ENCODE data around the gene SEC14L2. TPM values are rescaled to one million over a fixed set of nuclear protein-coding genes. Genes with fewer than 3 reads are reported as not detected.
"Not testable (repeated sequence)": the region's sequence is repeated elsewhere in the genome, so short reads cannot be mapped to it uniquely, and the experiment has no call there.

The SEC14L2 gene
- total RNA-seq, 1 donor: 15.5 TPM

- Histone ChIP-seq H3K27me3 (ENCODE audit: insufficient read depth, low read length) (peaks cover 22% of the 10 kb centered on the region), H3K4me3 (ENCODE audit: low read length) (no peak overlapping the region), H3K9me3 (ENCODE audit: low read depth, low read length) (no peaks in the 10 kb centered on the region), H3K4me1 (ENCODE audit: insufficient read depth, low read length) (peaks cover 27% of the 10 kb centered on the region)
These were observed 4.0 kb upstream of the SEC14L2 start for GRCh38 chr22:30392661-30393321.

- no peak overlapping the region for H3K4me3 ChIP-seq (ENCODE audit: low read length)
- peaks cover 32% of the 10 kb centered on the region for H3K4me1 ChIP-seq (ENCODE audit: insufficient read depth, low read length)
- peaks cover 27% of the 10 kb centered on the region for H3K27me3 ChIP-seq (ENCODE audit: insufficient read depth, low read length)
- no peaks in the 10 kb centered on the region for H3K9me3 ChIP-seq (ENCODE audit: low read depth, low read length)
These were observed 3.5 kb upstream of the SEC14L2 start for GRCh38 chr22:30393322-30393680.

- H3K4me1 ChIP-seq (ENCODE audit: insufficient read depth, low read length): peaks cover 37% of the 10 kb centered on the region
- no peak overlapping the region for H3K4me3 ChIP-seq (ENCODE audit: low read length)
- H3K27me3 ChIP-seq (ENCODE audit: insufficient read depth, low read length): peaks cover 33% of the 10 kb centered on the region
- no peaks in the 10 kb centered on the region for H3K9me3 ChIP-seq (ENCODE audit: low read depth, low read length)
These were observed 2.9 kb upstream of the SEC14L2 start for GRCh38 chr22:30393885-30394284.

- no peaks in the 10 kb centered on the region for H3K9me3 ChIP-seq (ENCODE audit: low read depth, low read length)
- H3K4me1 ChIP-seq (ENCODE audit: insufficient read depth, low read length): peaks cover 28% of the 10 kb centered on the region
- peak overlapping the region; percentile 30 for H3K4me3 ChIP-seq (ENCODE audit: low read length)
These were observed 1.1 kb downstream of the SEC14L2 start for GRCh38 chr22:30397656-30398635.

GRCh38 chr22:30398685-30399680 lies 2.2 kb downstream of the SEC14L2 start:
- peaks cover 26% of the 10 kb centered on the region for H3K4me1 ChIP-seq (ENCODE audit: insufficient read depth, low read length)
- peaks cover 34% of the 10 kb centered on the region for H3K27me3 ChIP-seq (ENCODE audit: insufficient read depth, low read length)
- H3K4me3 ChIP-seq (ENCODE audit: low read length): no peak overlapping the region
- H3K9me3 ChIP-seq (ENCODE audit: low read depth, low read length): no peaks in the 10 kb centered on the region

More at GRCh38 chr22:30397656-30398635, 1.1 kb downstream of the SEC14L2 start:
- peaks cover 34% of the 10 kb centered on the region for H3K27me3 ChIP-seq (ENCODE audit: insufficient read depth, low read length)

- Histone ChIP-seq H3K27me3 (ENCODE audit: insufficient read depth, low read length) (peaks cover 34% of the 10 kb centered on the region), H3K9me3 (ENCODE audit: low read depth, low read length) (no peaks in the 10 kb centered on the region), H3K4me3 (ENCODE audit: low read length) (no peak overlapping the region), H3K4me1 (ENCODE audit: insufficient read depth, low read length) (peaks cover 26% of the 10 kb centered on the region)
These were observed 2.9 kb downstream of the SEC14L2 start for GRCh38 chr22:30399718-30400117.

- H3K9me3 ChIP-seq (ENCODE audit: low read depth, low read length): no peaks in the 10 kb centered on the region
- peaks cover 26% of the 10 kb centered on the region for H3K4me1 ChIP-seq (ENCODE audit: insufficient read depth, low read length)
- peaks cover 34% of the 10 kb centered on the region for H3K27me3 ChIP-seq (ENCODE audit: insufficient read depth, low read length)
- no peak overlapping the region for H3K4me3 ChIP-seq (ENCODE audit: low read length)
These were observed 3.3 kb downstream of the SEC14L2 start for GRCh38 chr22:30400159-30400558.

- H3K4me1 ChIP-seq (ENCODE audit: insufficient read depth, low read length): peaks cover 26% of the 10 kb centered on the region
- H3K27me3 ChIP-seq (ENCODE audit: insufficient read depth, low read length): peaks cover 28% of the 10 kb centered on the region
- not testable (repeated sequence) for H3K9me3 ChIP-seq (ENCODE audit: low read depth, low read length); H3K4me3 ChIP-seq (ENCODE audit: low read length)
These were observed 4.2 kb downstream of the SEC14L2 start for GRCh38 chr22:30401024-30401423.

- H3K9me3 ChIP-seq (ENCODE audit: low read depth, low read length): no peaks in the 10 kb centered on the region
- H3K4me1 ChIP-seq (ENCODE audit: insufficient read depth, low read length): peaks cover 18% of the 10 kb centered on the region
- H3K27me3 ChIP-seq (ENCODE audit: insufficient read depth, low read length): peaks cover 17% of the 10 kb centered on the region
- no peak overlapping the region for H3K4me3 ChIP-seq (ENCODE audit: low read length)
These were observed 5.4 kb downstream of the SEC14L2 start for GRCh38 chr22:30402028-30402765.

- not testable (repeated sequence) for H3K9me3 ChIP-seq (ENCODE audit: low read depth, low read length); H3K4me3 ChIP-seq (ENCODE audit: low read length)
- peaks cover 12% of the 10 kb centered on the region for H3K27me3 ChIP-seq (ENCODE audit: insufficient read depth, low read length)
- H3K4me1 ChIP-seq (ENCODE audit: insufficient read depth, low read length): peaks cover 12% of the 10 kb centered on the region
These were observed 5.9 kb downstream of the SEC14L2 start for GRCh38 chr22:30402766-30403104.

GRCh38 chr22:30404307-30404706 lies 7.5 kb downstream of the SEC14L2 start:
- H3K4me3 ChIP-seq (ENCODE audit: low read length): no peak overlapping the region
- no peaks in the 10 kb centered on the region for H3K27me3 ChIP-seq (ENCODE audit: insufficient read depth, low read length)
- H3K9me3 ChIP-seq (ENCODE audit: low read depth, low read length): no peaks in the 10 kb centered on the region
- H3K4me1 ChIP-seq (ENCODE audit: insufficient read depth, low read length): no peaks in the 10 kb centered on the region

- no peak overlapping the region for H3K4me3 ChIP-seq (ENCODE audit: low read length)
- H3K27me3 ChIP-seq (ENCODE audit: insufficient read depth, low read length): no peaks in the 10 kb centered on the region
- no peaks in the 10 kb centered on the region for H3K9me3 ChIP-seq (ENCODE audit: low read depth, low read length)
- H3K4me1 ChIP-seq (ENCODE audit: insufficient read depth, low read length): no peaks in the 10 kb centered on the region
These were observed 8.9 kb downstream of the SEC14L2 start for GRCh38 chr22:30405731-30406130.

- Histone ChIP-seq H3K4me3 (ENCODE audit: low read length) (no peak overlapping the region), H3K4me1 (ENCODE audit: insufficient read depth, low read length) (no peaks in the 10 kb centered on the region), H3K27me3 (ENCODE audit: insufficient read depth, low read length) (no peaks in the 10 kb centered on the region), H3K9me3 (ENCODE audit: low read depth, low read length) (no peaks in the 10 kb centered on the region)
These were observed 9.6 kb downstream of the SEC14L2 start for GRCh38 chr22:30406400-30406799.

- no peak overlapping the region for H3K4me3 ChIP-seq (ENCODE audit: low read length)
- H3K4me1 ChIP-seq (ENCODE audit: insufficient read depth, low read length): no peaks in the 10 kb centered on the region
- H3K27me3 ChIP-seq (ENCODE audit: insufficient read depth, low read length): no peaks in the 10 kb centered on the region
- no peaks in the 10 kb centered on the region for H3K9me3 ChIP-seq (ENCODE audit: low read depth, low read length)
These were observed 11.7 kb downstream of the SEC14L2 start for GRCh38 chr22:30408388-30409102.
